ENCODE results near the gene SLC22A5. TPM values are rescaled to one million over a fixed set of nuclear protein-coding genes. Genes with fewer than 3 reads are reported as not detected.

SLC22A5 gene
- total and polyA plus RNA-seq, 9 of the 15 experiments (the other 6 are each of a cell fraction or from before 2014, with no cell fraction given): 3.0 to 16.6 (median 8.3) TPM

DNA sequence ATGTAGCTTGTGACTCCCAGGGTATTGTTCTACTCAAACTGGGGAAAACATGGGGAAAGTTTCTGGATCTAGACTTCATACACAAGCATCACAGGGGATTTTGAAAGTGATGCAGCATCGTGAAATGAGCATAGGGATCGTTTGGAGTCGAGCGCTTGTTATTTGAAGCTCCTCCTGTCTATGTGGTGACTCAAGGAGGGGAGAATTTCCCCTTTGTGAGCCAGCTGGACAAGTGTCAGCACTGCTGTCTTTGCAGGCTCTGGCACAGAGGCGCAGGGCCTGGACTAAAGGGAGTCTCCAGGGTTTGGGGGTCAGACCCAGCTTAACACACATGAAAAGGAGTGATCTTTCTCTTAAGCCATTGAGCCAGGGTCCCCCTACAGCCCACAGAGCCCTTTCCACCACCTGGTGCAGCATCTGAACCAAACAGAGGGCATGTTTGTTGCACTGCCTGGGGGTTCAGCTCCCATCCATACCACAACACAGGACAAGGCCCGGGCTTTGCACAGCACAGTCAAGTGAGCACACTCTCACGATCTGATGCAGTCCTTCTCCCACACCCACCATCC lies 70.1 kb downstream of the SLC22A5 start:
- Histone ChIP-seq H3K4me3 (no peak overlapping the region), H3K9me1 (ENCODE audit: control insufficient read depth, insufficient read depth, low read length) (no peaks in the 10 kb centered on the region), H3K79me2 (ENCODE audit: control insufficient read depth, insufficient read depth, low read length) (no peaks in the 10 kb centered on the region), H3K4me1 (replicated peaks in 1 of 2; ENCODE audit: control insufficient read depth in 2 of 2, insufficient read depth in 2 of 2, low read length in 2 of 2) (peaks cover 18 to 26% of the 10 kb centered on the region in 2 experiments; a peak in 4 of 5 replicates), H2AFZ (ENCODE audit: low read depth, low read length) (no peak overlapping the region), H3K27ac (ENCODE audit: extremely low read depth, low read depth, low read length) (no peak overlapping the region), H3K27me3 (ENCODE audit: control insufficient read depth in 2 of 2, insufficient read depth in 2 of 2, low read length in 2 of 2) (no peaks in the 10 kb centered on the region), H4K20me1 (replicated peaks; ENCODE audit: control insufficient read depth, insufficient read depth, low read length) (no peaks in the 10 kb centered on the region), H3K36me3 (ENCODE audit: control insufficient read depth, insufficient read depth, low read length) (no peaks in the 10 kb centered on the region), H3K9ac (ENCODE audit: insufficient read depth in 1 of 2, low read depth in 2 of 2, low read length in 2 of 2) (0 out of 4 replicates have a peak overlapping the region, but pooled peaks of 1 of the 2 experiments have one; percentile 21), H3K4me2 (ENCODE audit: insufficient read depth, low read length) (no peak overlapping the region), H3K9me3 (replicated peaks; ENCODE audit: control insufficient read depth, insufficient read depth, low read depth, low read length) (no peaks in the 10 kb centered on the region)
- CTCF ChIA-PET (ENCODE audit: low intra/inter-chr PET ratio): no interaction called here
- TF ChIP-seq ZNF175 (CRISPR knock-in tag; IDR thresholded peaks at IDR 0.05; ENCODE audit: low read depth) (no peak), HDAC2 (IDR thresholded peaks at IDR 0.05) (no peak), MTA3 (IDR thresholded peaks at IDR 0.05; ENCODE audit: borderline replicate concordance) (no peak), SMARCC2 (IDR thresholded peaks at IDR 0.05; ENCODE audit: low read depth) (no peak), XRCC5 (IDR thresholded peaks at IDR 0.05; ENCODE audit: low read depth, low read length) (no peak), ZKSCAN8 (CRISPR knock-in tag; IDR thresholded peaks at IDR 0.05) (no peak), ZNF436 (CRISPR knock-in tag; IDR thresholded peaks at IDR 0.05) (no peak), YBX1 (IDR thresholded peaks at IDR 0.05) (no peak), HNRNPK (IDR thresholded peaks at IDR 0.05; ENCODE audit: low read depth, low read length, poor library complexity, severe bottlenecking) (no peak), ZNF41 (CRISPR knock-in tag; conservative IDR thresholded peaks at IDR 0.05) (no peak), SETDB1 (IDR thresholded peaks at IDR 0.05; ENCODE audit: low read length) (no peak), ZNF274 (IDR thresholded peaks at IDR 0.05; ENCODE audit: borderline replicate concordance, low read depth, low read length) (no peak)
- TF ChIP-seq, protein P1, sequence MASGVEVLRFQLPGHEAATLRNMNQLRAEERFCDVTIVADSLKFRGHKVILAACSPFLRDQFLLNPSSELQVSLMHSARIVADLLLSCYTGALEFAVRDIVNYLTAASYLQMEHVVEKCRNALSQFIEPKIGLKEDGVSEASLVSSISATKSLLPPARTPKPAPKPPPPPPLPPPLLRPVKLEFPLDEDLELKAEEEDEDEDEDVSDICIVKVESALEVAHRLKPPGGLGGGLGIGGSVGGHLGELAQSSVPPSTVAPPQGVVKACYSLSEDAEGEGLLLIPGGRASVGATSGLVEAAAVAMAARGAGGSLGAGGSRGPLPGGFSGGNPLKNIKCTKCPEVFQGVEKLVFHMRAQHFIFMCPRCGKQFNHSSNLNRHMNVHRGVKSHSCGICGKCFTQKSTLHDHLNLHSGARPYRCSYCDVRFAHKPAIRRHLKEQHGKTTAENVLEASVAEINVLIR (CRISPR knock-in tag; IDR thresholded peaks at IDR 0.05): no peak
- no TSS peak for BruUV-seq (replicated peaks)
- POLR2A ChIA-PET: interaction anchor here (0.8 to 1.1 kb wide), 4 partner anchors 14 to 27 kb away, joined by 3 to 5 read pairs (median 4); no protein-coding TSS in a partner anchor
- DNase-seq (ENCODE audit: extremely low read depth in 1 of 4, low spot score in 3 of 4) (no peak), FAIRE-seq (no peak), ATAC-seq (no peak)
- intact Hi-C loops (cut with micrococcal nuclease): no loop called here
- in situ Hi-C loops (cut with MboI): no loop called here
- 58% methylated on average over 7 of the region's 7 CpGs for WGBS (ENCODE audit: insufficient coverage, low coverage, missing lambda C conversion rate)
